Activated T-cell treated with anti-CD3 and anti-CD28 coated beads, Interleukin-2, amount 50 U/mL, for 24 hours (primary cell): ENCODE measurements around the gene ARF3.
A peak's percentile ranks its signal among the peaks of the same experiment; 100 is the strongest.

Experiments
- DNase-seq: peaks from one replicate; pipeline ENCODE4 v3.0.0-alpha.2; 2020
- H3K27ac Mint-ChIP-seq: 2 replicates; pipeline ENCODE4 v1.8.0; 2020; ENCODE audit warnings: mild to moderate bottlenecking, mixed read lengths
- H3K27me3 Mint-ChIP-seq: 2 replicates; pipeline ENCODE4 v1.8.0; 2020; ENCODE audit warnings: mixed read lengths
- H3K36me3 Mint-ChIP-seq: 2 replicates; pipeline ENCODE4 v1.8.0; 2020; ENCODE audit warnings: low read depth, mixed read lengths
- H3K4me1 Mint-ChIP-seq: 2 replicates; pipeline ENCODE4 v1.8.0; 2020; ENCODE audit warnings: low read depth, mixed read lengths
- H3K4me3 Mint-ChIP-seq: 2 replicates; pipeline ENCODE4 v1.8.0; 2020; ENCODE audit warnings: mild to moderate bottlenecking, moderate library complexity, mixed read lengths
- H3K9me3 Mint-ChIP-seq: 2 replicates; pipeline ENCODE4 v1.8.0; 2020; ENCODE audit warnings: mixed read lengths

Gene ARF3

DNA sequence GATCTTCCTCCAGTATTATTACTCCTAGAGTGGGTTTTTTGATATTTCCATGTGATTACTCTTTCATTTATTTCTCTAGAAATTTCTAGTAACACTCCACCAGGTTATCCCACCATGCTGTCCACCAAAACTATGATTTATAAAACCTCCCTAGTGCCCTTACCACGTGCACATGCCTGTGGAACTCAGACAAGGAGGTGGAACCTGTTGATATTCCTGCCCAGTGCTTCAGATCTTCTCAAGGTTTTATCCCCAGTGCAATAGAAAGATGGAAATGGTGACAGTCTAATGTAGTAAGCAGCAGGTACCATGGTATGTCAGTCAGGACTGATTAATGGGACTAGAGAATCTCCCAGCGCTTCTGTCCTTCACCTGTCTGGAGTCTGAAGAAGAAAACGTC is 3.5 kb upstream of the ARF3 start:
- H3K36me3 Mint-ChIP-seq, result peaks cover 14% of the 10 kb centered on the region
- no peak overlapping the region for H3K27ac Mint-ChIP-seq
- DNase-seq, result no peak
- H3K4me3 Mint-ChIP-seq, result no peak overlapping the region
- peaks cover 16% of the 10 kb centered on the region for H3K4me1 Mint-ChIP-seq
- no peaks in the 10 kb centered on the region for H3K9me3 Mint-ChIP-seq
- peaks cover 4% of the 10 kb centered on the region for H3K27me3 Mint-ChIP-seq

DNA sequence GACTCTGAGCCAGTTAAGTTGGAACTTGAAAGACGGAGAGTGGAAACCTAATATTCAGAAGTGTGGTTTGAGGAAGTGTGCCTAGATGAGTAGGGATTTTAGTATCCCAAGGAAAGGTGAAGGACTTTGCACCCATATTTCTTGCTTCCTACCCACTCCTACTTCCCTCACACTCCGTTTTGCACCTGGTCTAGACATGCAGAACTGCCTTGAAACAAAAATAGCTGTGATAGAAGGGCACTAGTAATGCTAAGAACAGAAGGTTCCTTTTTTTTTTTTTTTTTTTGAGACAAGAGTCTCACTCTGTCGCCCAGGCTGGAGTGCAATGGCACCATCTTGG is 732 bp upstream of the ARF3 start:
- H3K9me3 Mint-ChIP-seq, result no peaks in the 10 kb centered on the region
- H3K27ac Mint-ChIP-seq, result peak overlapping the region; percentile 93
- H3K4me1 Mint-ChIP-seq, result peaks cover 35% of the 10 kb centered on the region
- H3K36me3 Mint-ChIP-seq, result peaks cover 31% of the 10 kb centered on the region
- DNase-seq, result no peak
- H3K4me3 Mint-ChIP-seq, result peak overlapping the region; percentile 96
- H3K27me3 Mint-ChIP-seq, result peaks cover 4% of the 10 kb centered on the region

DNA sequence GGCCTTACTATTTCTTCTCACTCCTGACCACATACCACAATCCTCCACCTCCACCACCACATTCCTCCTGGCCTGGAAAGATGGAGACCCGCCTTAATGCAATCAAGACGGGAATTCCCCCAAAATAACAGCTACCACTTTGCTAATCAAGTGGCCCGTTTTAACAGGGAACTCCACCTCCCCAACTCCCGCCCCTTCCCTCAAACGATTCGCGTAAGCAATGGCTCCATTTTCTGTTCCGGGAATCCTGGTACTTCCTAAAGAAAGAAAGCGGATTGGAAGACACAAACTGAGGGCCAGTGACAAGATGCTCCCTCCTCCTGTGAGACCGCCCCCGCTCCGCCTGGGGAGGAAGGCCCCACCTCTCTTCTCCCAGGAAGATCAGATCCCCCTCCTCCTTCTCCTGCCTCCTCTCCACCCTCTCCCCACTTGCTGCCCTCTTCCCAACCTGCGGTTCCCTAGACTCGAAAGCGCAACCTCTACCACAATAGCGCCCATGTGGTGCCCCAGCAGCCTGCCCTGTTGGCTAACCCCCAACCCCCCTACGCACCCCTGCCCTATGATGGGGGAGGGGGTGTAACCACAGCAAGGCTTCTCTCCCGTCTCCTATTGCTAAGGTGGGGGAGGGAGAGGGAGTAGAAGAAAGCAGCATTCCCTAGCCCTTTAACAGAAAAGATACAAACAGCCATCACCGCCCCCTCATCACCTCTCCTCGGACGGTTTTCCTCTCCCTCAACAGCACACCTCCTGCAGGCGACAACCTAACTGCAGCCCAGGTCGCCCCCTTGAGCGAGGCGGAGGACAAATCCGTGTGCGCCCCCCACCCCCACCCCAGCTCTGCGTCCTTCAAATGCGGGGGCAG is 777 bp downstream of the ARF3 start:
- peak; percentile 50 for DNase-seq
- Mint-ChIP-seq H3K4me1 (peaks cover 38% of the 10 kb centered on the region), H3K4me3 (peak overlapping the region; percentile 96), H3K27me3 (peaks cover 4% of the 10 kb centered on the region), H3K9me3 (no peaks in the 10 kb centered on the region), H3K36me3 (peaks cover 42% of the 10 kb centered on the region), H3K27ac (peak overlapping the region; percentile 93)

DNA sequence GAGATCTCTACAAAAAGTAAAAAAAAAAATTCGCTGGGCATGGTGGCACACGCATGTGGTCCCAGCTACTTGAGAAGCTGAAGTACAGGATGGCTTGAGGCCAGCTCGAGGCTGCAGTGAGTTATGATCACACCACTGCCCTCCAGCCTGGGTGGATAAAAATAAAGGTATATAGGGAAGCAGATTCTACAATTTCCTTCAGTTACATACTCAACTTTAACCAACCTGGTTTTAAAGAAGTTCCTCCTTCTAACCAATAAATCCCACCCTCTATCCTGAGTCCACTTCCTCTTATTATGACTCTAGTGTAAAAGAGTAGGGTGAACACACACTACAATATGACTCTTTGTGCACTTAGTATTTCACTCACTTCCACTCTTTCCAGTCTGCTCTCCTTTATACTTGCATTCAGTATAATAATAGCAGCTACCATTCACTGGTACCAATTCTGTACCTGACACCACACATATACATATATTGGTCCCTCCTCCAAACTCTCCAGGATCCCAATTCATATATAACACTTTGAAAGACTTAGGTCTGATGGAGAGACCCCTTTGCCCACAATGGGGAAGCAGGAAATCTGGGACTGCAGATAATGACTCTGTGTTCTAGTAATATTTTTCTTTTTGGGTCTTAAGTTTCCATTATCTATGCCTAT is 2.3 kb downstream of the ARF3 start:
- Mint-ChIP-seq H3K36me3 (peaks cover 50% of the 10 kb centered on the region), H3K4me3 (peak overlapping the region; percentile 96), H3K27me3 (peaks cover 4% of the 10 kb centered on the region)

DNA sequence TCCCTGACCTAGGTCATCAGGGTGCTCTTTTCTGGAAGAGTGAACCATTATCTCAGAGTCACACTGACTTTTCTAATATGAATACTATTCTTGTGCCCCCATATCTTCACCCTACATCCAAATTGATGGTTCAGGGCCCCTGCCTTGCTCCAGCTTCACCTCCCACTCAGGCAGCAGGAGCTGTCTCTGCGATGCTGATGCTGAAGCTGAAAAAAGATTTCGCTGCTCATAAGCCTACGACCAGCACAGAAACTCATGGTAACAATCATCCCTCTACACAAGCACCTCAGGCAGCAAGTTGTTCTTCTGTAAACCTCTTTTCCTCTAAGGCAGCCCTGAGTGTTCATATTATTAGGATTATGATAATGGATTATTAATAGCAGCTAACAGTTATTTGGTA is 3.2 kb downstream of the ARF3 start:
- Mint-ChIP-seq H3K27ac (no peak overlapping the region), H3K36me3 (peaks cover 55% of the 10 kb centered on the region), H3K9me3 (no peaks in the 10 kb centered on the region), H3K4me1 (peaks cover 38% of the 10 kb centered on the region), H3K27me3 (no peaks in the 10 kb centered on the region), H3K4me3 (no peak overlapping the region)
- no peak for DNase-seq

More for the DNA sequence above, 2.3 kb downstream of the ARF3 start:
- no peak overlapping the region for H3K27ac Mint-ChIP-seq
- no peaks in the 10 kb centered on the region for H3K9me3 Mint-ChIP-seq
- H3K4me1 Mint-ChIP-seq, result peaks cover 38% of the 10 kb centered on the region
- DNase-seq, result no peak

DNA sequence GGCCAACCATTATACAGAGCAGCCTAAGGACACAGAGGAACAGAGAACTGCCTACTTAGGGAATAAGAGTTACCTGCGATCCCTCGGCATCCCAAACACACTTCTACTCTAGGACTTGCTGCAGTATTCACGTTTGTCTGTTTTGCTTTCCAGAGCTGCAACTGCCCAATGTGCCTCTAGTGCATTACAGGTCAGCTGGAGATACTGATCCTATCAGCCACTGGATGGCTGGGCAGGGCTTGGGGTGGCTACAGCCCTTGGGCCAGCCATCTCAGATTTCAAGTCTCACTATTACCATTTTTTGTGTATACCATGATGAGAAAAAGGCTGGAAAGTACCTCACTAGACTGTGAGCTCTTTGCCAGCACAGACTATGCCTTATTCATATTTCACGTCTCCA is 4.6 kb downstream of the ARF3 start:
- Mint-ChIP-seq H3K36me3 (peaks cover 60% of the 10 kb centered on the region), H3K9me3 (no peaks in the 10 kb centered on the region), H3K4me1 (peaks cover 40% of the 10 kb centered on the region), H3K27ac (no peak overlapping the region), H3K27me3 (no peaks in the 10 kb centered on the region), H3K4me3 (no peak overlapping the region)
- no peak for DNase-seq

DNA sequence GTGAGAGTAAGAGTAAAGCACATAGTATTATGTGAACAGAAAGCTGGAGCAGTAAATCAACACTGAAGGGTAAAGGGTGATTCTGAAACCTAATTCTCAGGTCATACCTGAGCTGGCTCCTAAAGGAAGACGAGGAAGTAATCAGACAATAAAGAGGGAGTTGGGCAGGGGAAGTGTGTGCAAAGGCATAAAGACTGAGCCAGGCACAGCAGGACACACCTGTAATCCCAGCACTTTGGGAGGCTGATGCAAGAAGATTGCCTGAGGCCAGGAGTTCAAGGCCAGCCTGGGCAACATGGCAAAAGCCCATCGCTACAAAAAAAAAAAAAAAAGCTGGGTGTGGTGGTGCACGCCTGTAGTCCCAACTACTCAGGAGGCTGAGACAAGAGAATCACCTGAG is 9.6 kb downstream of the ARF3 start:
- no peak for DNase-seq
- Mint-ChIP-seq H3K36me3 (peaks cover 34% of the 10 kb centered on the region), H3K27ac (no peak overlapping the region), H3K27me3 (no peaks in the 10 kb centered on the region), H3K4me3 (no peak overlapping the region), H3K4me1 (peaks cover 15% of the 10 kb centered on the region), H3K9me3 (no peaks in the 10 kb centered on the region)

DNA sequence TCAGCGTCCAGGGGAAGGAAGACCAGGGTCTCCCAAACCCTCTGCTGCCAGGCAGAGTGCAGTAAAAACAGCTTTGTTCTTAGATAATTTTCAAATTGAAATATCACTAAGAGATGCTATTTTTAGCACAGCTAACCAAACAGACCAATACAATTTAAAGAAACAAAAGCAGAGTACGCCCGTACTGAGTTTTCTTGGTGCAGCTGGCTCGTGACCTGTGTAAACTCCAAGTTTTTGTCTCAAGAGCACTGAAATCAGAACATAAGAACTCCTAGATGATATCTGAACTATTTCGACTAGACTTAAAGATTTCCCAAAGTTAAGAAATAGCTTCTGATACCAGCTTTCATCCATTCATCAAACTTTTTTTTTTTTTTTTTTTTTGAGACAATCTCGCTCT is 10.3 kb downstream of the ARF3 start:
- Mint-ChIP-seq H3K9me3 (no peaks in the 10 kb centered on the region), H3K36me3 (peaks cover 33% of the 10 kb centered on the region), H3K4me3 (no peak overlapping the region), H3K4me1 (peaks cover 13% of the 10 kb centered on the region), H3K27me3 (no peaks in the 10 kb centered on the region), H3K27ac (peak overlapping the region; percentile 12)
- no peak for DNase-seq

DNA sequence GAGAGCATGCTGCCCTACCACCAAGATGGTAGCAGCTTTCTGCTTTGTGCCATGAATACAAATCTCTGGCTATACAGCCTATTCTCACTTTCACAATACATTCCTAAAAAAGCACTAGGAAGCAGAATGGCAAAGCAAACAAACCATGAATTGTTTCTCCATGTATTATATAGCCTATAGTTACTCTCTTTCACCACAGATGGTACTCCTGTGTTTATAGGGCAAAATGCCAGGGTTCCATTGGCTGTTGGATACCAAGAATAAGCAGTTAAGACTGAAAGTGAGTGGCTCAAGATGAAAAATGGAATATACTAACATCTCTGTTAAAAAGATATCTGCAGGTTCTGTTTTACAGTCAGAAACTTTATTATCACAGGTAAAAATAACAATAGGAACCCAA is 11.1 kb downstream of the ARF3 start:
- no peak overlapping the region for H3K4me3 Mint-ChIP-seq
- H3K27me3 Mint-ChIP-seq, result no peaks in the 10 kb centered on the region
- H3K27ac Mint-ChIP-seq, result no peak overlapping the region
- no peak for DNase-seq
- peaks cover 33% of the 10 kb centered on the region for H3K36me3 Mint-ChIP-seq
- peaks cover 12% of the 10 kb centered on the region for H3K4me1 Mint-ChIP-seq
- H3K9me3 Mint-ChIP-seq, result no peaks in the 10 kb centered on the region

DNA sequence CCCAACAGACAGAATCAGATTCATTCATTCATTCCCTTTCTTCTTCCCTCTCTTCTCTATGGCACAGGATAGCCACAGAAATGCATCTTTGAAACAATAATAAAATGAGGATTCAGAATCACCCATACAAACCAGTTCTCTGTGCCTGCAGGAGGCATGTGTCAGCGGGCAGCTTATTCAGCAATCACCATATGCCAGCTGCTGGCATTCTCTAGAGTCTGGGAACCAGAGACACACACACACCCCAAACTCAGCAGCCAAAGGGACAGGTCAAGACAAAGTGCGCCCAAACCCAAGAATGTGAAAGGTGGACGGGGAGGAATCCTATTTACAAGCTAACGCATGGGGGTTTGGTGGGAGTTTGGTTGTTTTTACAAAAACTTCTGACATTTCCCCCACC is 14.1 kb downstream of the ARF3 start:
- Mint-ChIP-seq H3K36me3 (peaks cover 43% of the 10 kb centered on the region), H3K27ac (no peak overlapping the region), H3K4me1 (peaks cover 9% of the 10 kb centered on the region), H3K4me3 (no peak overlapping the region), H3K27me3 (no peaks in the 10 kb centered on the region), H3K9me3 (no peaks in the 10 kb centered on the region)
- DNase-seq, result no peak

DNA sequence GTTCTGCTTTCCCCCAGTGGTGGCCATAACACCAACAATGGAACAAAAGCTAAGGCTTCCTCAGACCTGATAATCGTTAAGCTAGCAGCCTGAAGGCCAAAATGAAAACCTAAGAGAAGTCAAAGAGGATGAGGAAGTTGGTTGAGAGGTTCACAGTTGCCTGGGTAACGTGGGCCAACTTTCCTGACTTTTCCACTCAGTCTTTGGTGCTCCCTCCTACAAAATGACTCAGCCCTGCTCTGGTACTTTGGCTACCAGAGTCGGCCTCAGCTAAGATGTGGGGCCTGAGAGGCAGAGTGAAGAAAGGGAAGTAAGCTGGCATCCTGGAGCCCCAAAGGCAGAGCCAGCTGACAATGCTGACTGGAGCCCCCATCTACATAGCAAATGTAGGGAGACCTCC is 17.1 kb downstream of the ARF3 start:
- H3K27me3 Mint-ChIP-seq, result no peaks in the 10 kb centered on the region
- peaks cover 5% of the 10 kb centered on the region for H3K4me1 Mint-ChIP-seq
- no peak for DNase-seq
- H3K36me3 Mint-ChIP-seq, result peaks cover 67% of the 10 kb centered on the region
- no peak overlapping the region for H3K4me3 Mint-ChIP-seq
- H3K9me3 Mint-ChIP-seq, result no peaks in the 10 kb centered on the region
- peak overlapping the region; percentile 61 for H3K27ac Mint-ChIP-seq

DNA sequence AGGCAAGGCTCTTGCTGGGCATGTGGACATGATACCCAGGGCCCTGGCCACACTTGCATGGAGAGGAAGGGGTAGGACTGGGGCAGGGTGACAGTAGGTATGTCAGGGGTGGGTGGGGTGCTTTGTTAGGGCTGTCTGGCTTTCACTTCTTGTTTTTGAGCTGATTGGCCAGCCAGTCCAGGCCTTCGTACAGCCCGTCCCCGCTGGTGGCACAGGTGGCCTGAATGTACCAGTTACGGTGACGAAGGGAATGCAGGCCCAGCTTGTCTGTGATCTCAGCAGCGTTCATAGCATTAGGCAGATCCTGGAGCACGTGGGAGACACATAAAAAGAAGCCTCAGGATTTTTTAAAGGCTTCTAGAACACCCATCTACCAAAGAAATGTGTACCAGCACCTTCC is 18.5 kb downstream of the ARF3 start:
- Mint-ChIP-seq H3K4me3 (no peak overlapping the region), H3K4me1 (peaks cover 14% of the 10 kb centered on the region), H3K36me3 (peaks cover 78% of the 10 kb centered on the region), H3K27me3 (no peaks in the 10 kb centered on the region), H3K27ac (no peak overlapping the region), H3K9me3 (no peaks in the 10 kb centered on the region)
- DNase-seq, result no peak

DNA sequence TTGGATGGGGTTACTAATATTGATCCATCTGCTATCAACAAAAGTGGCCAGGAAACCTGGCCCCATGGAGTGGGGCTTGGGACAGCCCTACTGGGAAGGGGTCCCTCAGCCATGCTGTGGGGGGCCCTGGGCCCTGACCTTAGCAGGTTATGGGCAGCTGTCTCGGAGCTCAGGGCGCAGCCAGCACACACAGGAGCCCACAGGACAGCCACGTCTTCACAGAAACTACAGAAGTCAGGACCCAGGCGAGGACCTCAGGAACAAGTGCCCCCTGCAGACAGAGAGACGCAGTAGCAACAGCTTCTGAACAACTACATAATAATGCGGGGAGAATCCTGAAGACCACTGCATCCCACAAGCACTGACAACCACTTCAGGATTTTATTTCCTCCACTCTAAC is 20.1 kb downstream of the ARF3 start:
- Mint-ChIP-seq H3K27ac (peak overlapping the region; percentile 12), H3K4me3 (no peak overlapping the region), H3K27me3 (no peaks in the 10 kb centered on the region), H3K4me1 (peaks cover 28% of the 10 kb centered on the region), H3K36me3 (peaks cover 85% of the 10 kb centered on the region), H3K9me3 (no peaks in the 10 kb centered on the region)
- no peak for DNase-seq

DNA sequence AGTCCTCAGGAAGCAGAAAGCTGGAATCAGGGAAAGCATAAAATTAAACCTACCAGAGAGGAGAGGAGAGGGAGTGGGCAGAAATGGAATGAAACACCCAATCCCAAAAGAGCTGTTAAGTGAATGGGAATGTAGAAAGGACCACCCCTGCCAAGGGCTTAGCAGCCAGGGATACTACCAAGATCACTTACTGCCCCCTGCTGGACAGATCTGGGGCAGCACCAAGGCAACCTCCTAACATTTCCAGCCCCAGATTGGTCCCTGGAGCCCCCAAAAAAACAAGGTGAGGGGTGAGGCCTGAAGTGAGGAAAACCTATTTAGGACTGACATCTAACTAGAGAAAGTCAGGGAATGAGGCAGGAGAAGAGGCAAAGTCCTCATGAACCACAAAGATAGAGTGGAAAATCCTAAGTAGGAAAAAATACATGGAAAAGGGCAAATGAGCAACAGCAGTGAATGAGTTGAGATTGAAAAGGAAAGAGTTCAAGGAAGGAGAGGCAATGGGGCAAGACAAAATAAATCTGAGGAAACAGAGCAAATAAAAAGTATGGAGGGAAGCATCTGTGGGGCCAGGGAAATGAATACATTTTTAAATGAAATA is 20.8 kb downstream of the ARF3 start:
- peak; percentile 87 for DNase-seq
- Mint-ChIP-seq H3K36me3 (peaks cover 83% of the 10 kb centered on the region), H3K27ac (peak overlapping the region; percentile 39), H3K4me3 (no peak overlapping the region), H3K4me1 (peaks cover 28% of the 10 kb centered on the region), H3K9me3 (no peaks in the 10 kb centered on the region), H3K27me3 (no peaks in the 10 kb centered on the region)

DNA sequence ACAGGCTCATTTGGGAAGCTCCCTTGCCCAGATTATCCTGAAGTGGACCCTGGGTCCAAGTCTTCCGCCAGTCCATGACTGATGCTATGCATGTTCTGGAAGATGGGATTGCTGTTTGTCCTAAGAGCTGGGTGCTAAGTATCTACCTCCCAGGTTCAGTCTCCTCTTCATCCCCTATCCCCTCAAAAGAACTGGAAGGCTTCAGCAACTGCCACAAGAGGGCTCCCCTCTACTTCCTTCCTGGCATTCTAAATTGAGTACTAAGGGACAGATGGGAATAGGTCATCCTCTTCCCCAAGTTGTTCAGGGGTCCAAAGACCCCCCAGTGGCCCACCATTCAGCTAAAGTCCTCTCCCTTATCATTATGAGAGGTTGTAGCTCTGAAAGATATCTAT is 23.0 kb downstream of the ARF3 start:
- Mint-ChIP-seq H3K9me3 (no peaks in the 10 kb centered on the region), H3K36me3 (peaks cover 76% of the 10 kb centered on the region), H3K27me3 (no peaks in the 10 kb centered on the region), H3K4me1 (peaks cover 26% of the 10 kb centered on the region), H3K4me3 (no peak overlapping the region), H3K27ac (peak overlapping the region; percentile 73)
- DNase-seq, result no peak
